Epithelial cell of prostate (primary cell): ENCODE data around the gene ZNF705A.
"Not testable (repeated sequence)": the region's sequence is repeated elsewhere in the genome, so short reads cannot be mapped to it uniquely, and the experiment has no call there.

Experiments
- DNase-seq: peaks from one replicate; pipeline ENCODE4 v3.0.0-alpha.2; 2011; ENCODE audit warnings: low read depth, low spot score
- H3K27ac ChIP-seq: fragments of 450-650 bp; 2 replicates; pipeline ENCODE4 v1.5.1; 2017; ENCODE audit warnings: mild to moderate bottlenecking

The ZNF705A gene

GRCh38 chr12:8183346-8183745 lies 26.5 kb downstream of the ZNF705A start:
- H3K27ac ChIP-seq, DNase-seq: not testable (repeated sequence)

GRCh38 chr12:8184206-8184605 lies 27.4 kb downstream of the ZNF705A start:
- not testable (repeated sequence) for H3K27ac ChIP-seq, DNase-seq

GRCh38 chr12:8188088-8188487 lies 31.3 kb downstream of the ZNF705A start:
- not testable (repeated sequence) for DNase-seq, H3K27ac ChIP-seq

GRCh38 chr12:8197685-8198308 lies 41.0 kb downstream of the ZNF705A start:
- H3K27ac ChIP-seq, result peak overlapping the region; percentile 73
- DNase-seq, result not testable (repeated sequence)

GRCh38 chr12:8218711-8219382 lies 62.0 kb downstream of the ZNF705A start:
- H3K27ac ChIP-seq, DNase-seq: not testable (repeated sequence)

GRCh38 chr12:8221375-8221774 lies 64.6 kb downstream of the ZNF705A start:
- not testable (repeated sequence) for H3K27ac ChIP-seq, DNase-seq

GRCh38 chr12:8221844-8222243 lies 65.0 kb downstream of the ZNF705A start:
- not testable (repeated sequence) for H3K27ac ChIP-seq, DNase-seq

DNA sequence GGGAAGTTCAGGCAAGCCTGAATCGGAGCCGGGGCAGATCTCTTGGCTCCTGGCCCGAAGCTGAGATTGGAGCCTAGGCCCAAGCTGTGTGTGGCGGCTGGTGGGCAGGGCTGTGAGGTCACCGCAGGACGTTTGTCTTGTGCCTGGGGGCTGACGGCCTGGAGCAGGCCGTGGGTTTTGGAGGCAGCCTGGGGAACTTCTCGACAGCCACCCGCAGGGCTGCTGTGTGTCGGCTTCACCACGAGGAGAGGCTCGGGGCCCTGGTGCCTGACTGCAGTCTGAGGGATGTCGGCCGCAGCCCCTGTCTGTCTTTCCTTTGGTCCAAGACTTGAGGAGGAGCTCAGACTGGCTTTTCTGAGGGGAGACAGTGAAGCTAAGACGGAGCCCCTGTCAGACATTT lies 65.5 kb downstream of the ZNF705A start:
- H3K27ac ChIP-seq, DNase-seq: not testable (repeated sequence)

GRCh38 chr12:8223646-8224045 lies 66.8 kb downstream of the ZNF705A start:
- not testable (repeated sequence) for DNase-seq, H3K27ac ChIP-seq

DNA sequence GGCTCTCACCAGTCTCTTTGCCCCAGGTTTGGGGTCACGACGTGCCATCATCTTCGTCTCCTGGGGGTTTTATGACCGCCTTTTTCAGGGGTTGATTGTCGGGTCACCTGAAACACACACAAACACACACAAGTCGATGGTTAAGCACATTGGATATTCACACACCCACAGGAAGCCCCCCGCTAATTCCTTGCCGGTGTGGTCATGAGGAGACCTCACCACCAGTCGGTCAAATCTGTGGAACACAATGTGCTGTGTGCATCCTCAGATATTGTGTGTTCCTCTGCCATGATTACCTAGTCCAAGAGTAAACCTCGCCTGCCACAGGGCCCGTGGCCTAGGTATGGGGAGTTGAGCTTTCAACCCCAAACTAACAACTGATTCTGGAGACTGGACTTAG lies 68.0 kb downstream of the ZNF705A start:
- not testable (repeated sequence) for H3K27ac ChIP-seq, DNase-seq

- DNase-seq, result no peak
Measured at GRCh38 chr12:8226355-8226754, 69.5 kb downstream of the ZNF705A start.

GRCh38 chr12:8226992-8227731 lies 70.3 kb downstream of the ZNF705A start, which contains the start of gene FAM90A1:
FAM90A1 (minus strand) TSS chr12:8227618; CDS start chr12:8224832, 2,786 bp downstream.
- not testable (repeated sequence) for DNase-seq, H3K27ac ChIP-seq

More at GRCh38 chr12:8226355-8226754, 69.5 kb downstream of the ZNF705A start:
- H3K27ac ChIP-seq, result no peak overlapping the region

DNA sequence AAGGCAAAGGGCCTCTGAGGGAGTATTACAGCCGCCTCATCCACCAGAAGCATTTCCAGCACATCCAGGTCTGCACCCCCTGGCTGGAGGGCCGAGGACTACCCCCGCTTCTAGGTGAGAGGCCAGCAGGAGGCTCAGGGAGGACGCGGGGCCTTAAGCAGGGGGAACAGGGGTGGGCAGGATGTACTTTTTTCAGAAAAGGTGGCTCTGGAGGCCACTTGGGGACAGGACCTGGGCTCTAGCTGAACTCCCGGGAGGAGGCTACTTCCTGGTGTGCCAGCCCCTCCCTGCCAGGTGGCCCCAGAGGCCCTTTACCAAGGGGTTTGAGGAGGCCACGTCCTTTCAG lies 70.9 kb downstream of the ZNF705A start:
- not testable (repeated sequence) for DNase-seq

DNA sequence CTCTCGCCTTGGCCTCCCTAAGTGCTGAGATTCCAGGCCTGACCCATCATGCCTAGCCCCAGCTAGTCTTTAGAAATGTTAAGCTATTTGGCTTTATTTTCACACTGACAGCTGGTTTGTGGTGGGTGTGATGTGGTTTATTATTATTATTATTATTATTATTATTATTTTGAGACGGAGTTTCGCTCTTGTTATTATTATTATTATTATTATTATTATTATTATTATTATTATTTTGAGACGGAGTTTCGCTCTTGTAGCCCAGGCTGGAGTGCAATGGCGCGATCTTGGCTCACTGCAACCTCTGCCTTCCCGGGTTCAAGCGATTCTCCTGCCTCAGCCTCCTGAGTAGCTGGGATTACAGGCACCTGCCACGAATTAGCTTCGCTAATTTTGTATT lies 71.8 kb downstream of the ZNF705A start:
- not testable (repeated sequence) for H3K27ac ChIP-seq, DNase-seq

More for the DNA sequence above, 70.9 kb downstream of the ZNF705A start:
- not testable (repeated sequence) for H3K27ac ChIP-seq

DNA sequence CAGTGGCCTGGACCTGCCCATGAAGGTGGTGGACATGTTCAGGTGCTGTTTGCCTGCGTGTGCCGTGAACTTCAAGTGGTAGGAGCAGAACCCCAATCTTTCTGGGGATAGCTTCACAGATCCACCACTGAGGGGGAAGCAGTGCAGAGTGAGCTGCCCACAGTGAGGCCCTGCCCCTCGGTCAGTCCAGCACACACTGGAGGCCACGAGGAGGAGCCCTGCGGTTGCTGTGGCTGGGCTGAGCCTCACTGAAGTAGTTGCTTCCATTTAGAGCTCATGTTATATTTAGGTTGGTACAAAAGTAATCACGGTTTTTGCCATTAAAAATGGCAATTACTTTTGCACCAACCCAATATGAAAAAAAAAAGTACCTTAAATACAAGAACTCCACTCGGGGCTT lies 72.7 kb downstream of the ZNF705A start:
- DNase-seq, H3K27ac ChIP-seq: not testable (repeated sequence)
